HG03280 (cell line): ENCODE measurements around the gene PACC1.
"Not testable (repeated sequence)": the region's sequence is repeated elsewhere in the genome, so short reads cannot be mapped to it uniquely, and the experiment has no call there.

Source experiments
- ATAC-seq: cut with Tn5 transposase; IDR thresholded peaks from one replicate; pipeline ENCODE4 v1.9.1; 2021; ENCODE audit warnings: mild to moderate bottlenecking, moderate library complexity; ENCODE audit not compliant: unreplicated experiment

PACC1 gene

GRCh38 chr1:212341090-212341489 lies 73.6 kb downstream of the PACC1 start:
- no peak for ATAC-seq

- ATAC-seq, result no peak
Observed at GRCh38 chr1:212329105-212329504, 85.6 kb downstream of the PACC1 start.

- ATAC-seq, result no peak
Observed at GRCh38 chr1:212328248-212328647, 86.4 kb downstream of the PACC1 start.

- ATAC-seq, result no peak
Observed at GRCh38 chr1:212326541-212326940, 88.1 kb downstream of the PACC1 start.

- ATAC-seq, result no peak
Observed at GRCh38 chr1:212323066-212323465, 91.6 kb downstream of the PACC1 start.

- ATAC-seq, result not testable (repeated sequence)
Observed at GRCh38 chr1:212321031-212321430, 93.7 kb downstream of the PACC1 start.

GRCh38 chr1:212317916-212318315 lies 96.8 kb downstream of the PACC1 start:
- no peak for ATAC-seq

- ATAC-seq, result no peak
Observed at GRCh38 chr1:212315907-212316306, 98.8 kb downstream of the PACC1 start.

GRCh38 chr1:212315184-212315583 lies 99.5 kb downstream of the PACC1 start:
- ATAC-seq, result no peak
